Astrocyte of the spinal cord (primary cell): ENCODE measurements around the gene SLC14A1.

Experiments
- DNase-seq: peaks from one replicate; pipeline ENCODE4 v3.0.0; 2011; ENCODE audit warnings: low read depth, low spot score
- H3K4me3 ChIP-seq: 2 replicates; pipeline ENCODE4 v1.5.1; 2011; ENCODE audit warnings: low read depth, mild to moderate bottlenecking, low read length, moderate library complexity
- CTCF ChIP-seq: IDR thresholded peaks from 2 replicates; pipeline ENCODE4 v1.5.1; 2012; ENCODE audit warnings: low read depth, mild to moderate bottlenecking, low read length, inconsistent platforms
- in situ Hi-C: cut with HindIII; loops from 2 replicates; pipeline ENCODE4 v1.10.0; 2017; ENCODE audit warnings: low sequenced_read_pairs

SLC14A1 gene

DNA sequence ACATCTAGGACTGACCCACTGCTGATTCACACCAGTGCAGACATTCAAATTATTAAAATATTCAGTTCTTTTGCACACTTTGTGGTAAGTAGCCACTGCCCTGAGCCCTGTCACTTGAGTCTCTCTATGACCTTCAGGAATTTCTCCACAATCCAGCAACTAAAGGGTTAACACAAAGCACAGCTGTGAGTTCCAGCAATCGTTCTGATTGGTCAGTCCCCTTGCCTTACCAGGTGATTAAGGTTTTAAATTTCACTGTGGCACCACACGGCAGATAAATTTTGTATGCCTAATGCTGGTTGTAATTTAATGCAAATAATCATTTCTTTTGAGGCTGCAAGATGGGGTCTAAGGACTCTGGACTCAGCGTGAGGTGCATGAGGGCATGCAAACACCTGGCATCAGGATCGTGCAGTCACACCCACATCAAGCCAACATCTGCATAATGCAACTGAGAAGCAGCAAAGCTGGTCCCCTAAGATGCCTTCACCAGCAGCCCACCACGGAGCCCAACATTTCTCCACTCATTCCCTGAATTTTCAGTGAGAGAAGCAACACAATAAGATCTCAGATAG is 36.6 kb downstream of the SLC14A1 start:
- in situ Hi-C loops = no loop called here
- H3K4me3 ChIP-seq = no peak overlapping the region
- no peak for TF ChIP-seq CTCF
- DNase-seq = no peak

DNA sequence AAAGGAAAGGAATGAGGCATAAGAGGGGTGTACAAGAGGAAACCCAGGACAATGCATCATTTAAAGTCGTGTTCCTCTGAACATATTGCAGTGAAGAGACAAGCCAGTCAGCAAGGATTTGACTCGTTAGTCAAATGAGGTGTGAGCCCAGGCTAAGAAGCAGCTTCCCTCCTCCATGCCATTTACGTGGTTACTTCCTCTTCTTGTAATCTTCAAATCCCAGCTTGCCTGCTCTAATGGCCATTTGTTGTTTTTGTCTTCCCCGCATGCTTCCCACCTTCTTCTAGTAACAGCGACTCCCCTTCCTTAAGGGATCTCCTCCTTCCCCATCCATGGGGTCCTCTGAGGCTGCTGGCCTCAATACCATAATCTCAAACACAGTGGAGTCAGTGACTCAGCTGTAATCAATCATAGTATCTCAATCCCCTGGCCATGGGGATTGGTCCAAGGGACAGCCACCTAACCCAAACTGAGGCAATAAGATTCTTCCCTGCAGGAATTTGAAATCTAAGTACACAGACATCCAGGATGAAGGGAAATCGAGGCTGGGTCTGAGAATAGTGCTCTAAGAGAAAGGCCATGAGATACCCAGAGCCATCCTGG is 37.6 kb downstream of the SLC14A1 start:
- no peak overlapping the region for H3K4me3 ChIP-seq
- TF ChIP-seq CTCF = no peak
- in situ Hi-C loops = no loop called here
- no peak for DNase-seq

DNA sequence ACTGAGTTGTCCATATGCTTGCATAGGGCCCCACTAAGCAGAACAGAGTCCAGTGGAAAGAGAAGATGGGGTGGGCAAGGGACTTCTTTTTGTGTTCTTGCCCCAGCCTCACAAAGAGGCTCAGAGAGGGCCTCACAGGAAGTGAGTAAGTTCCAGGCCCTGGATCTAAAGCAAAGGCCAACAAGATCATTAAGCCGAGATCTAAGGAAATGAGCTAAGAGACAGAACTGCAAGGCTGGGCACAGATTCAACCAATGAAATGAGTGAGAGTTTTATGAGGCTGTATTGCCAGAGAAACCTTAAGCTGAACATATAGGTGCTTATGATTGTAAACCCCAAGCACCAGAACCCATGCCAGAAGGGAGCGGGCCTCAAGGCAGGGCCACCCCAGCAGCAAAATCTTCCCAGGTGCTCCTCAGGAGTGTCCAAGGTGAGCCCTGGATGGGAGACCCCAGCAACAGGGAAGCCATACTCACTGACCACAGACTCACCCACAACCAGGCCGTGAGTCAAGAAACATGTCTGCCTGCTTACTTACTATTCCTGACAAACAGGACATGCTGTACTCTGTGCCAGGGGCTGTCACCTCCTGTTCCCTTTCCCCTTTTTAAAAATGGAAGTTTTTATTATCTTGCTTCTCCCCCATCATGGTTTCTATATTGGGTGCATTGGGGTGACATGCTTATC is 40.2 kb downstream of the SLC14A1 start:
- peak; percentile 58 for DNase-seq
- in situ Hi-C loops = no loop called here
- no peak for TF ChIP-seq CTCF
- H3K4me3 ChIP-seq = no peak overlapping the region

DNA sequence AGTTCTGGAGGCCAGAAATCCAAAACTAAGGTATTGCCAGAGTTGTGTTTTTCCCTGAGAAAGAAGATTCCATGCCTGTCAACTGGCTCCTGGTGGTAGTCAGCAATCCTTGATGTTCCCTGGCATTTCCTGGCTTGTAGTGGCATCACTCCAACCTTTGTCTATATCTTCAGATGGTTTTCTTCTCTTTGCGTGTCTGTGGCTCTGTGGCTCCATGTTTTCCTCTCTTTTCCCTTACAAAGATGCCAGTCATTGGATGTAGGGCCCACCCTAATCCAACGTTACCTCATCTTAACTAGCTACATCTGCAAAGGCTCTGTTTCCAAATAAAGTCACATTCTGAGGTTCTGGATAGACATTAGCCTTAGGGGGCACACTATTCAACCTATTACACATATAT is 41.8 kb downstream of the SLC14A1 start:
- DNase-seq = no peak

DNA sequence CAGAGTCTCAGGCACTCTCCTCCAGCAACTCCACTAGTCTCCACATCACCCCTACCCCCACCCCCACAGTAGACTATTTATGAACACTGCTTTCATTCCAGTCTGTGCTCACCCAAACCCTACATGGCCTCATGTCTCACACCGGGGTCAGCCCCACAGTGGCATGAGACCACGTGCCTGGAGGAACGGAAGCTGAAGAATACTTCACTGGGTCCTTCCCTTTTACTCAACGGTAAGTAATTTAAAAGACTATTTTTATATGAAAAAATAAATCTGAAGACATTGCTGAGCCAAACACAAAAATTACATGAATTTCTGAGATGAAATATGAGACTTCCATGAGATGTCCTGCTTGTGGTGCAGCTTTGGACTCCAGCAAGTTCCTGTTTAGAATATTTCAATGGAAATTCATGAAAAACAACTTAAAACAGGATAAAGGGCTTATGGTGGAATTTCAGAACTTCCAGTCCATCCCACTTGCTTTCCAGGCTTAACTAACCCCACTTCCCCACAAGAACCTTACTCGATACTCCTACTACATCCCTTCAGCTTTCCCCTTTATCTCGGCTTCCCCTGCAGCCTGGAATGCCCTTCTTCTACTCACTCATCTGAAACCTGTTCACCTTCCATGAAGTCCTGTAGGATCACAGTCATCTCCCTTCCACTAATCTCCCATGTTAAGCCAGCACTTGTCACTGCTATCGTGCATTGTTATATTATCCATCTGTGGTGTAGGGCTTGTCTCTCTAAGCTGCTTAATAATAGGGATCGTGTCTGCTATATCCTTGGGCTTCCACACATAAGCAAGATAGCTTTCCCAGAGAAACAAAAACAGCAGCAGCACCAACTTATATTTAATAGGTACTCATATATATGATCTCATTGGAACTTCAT is 47.9 kb downstream of the SLC14A1 start:
- in situ Hi-C loops = no loop called here
- peak; percentile 53 for DNase-seq
- no peak for TF ChIP-seq CTCF
- H3K4me3 ChIP-seq = no peak overlapping the region

More for the DNA sequence above, 41.8 kb downstream of the SLC14A1 start:
- H3K4me3 ChIP-seq = no peak overlapping the region
- in situ Hi-C loops = no loop called here
- no peak for TF ChIP-seq CTCF

GRCh38 chr18:45774065-45774521 is 50.1 kb downstream of the SLC14A1 start:
- DNase-seq = peak; percentile 63
- TF ChIP-seq CTCF = no peak
- H3K4me3 ChIP-seq = no peak overlapping the region
- in situ Hi-C loops = no loop called here
